HG02938 (cell line): ENCODE measurements around the gene RIMS4.

ENCODE experiments used
- ATAC-seq: cut with Tn5 transposase; IDR thresholded peaks from one replicate; pipeline ENCODE4 v1.9.1; 2021; ENCODE audit warnings: mild to moderate bottlenecking, moderate library complexity; ENCODE audit not compliant: unreplicated experiment

The RIMS4 gene

DNA sequence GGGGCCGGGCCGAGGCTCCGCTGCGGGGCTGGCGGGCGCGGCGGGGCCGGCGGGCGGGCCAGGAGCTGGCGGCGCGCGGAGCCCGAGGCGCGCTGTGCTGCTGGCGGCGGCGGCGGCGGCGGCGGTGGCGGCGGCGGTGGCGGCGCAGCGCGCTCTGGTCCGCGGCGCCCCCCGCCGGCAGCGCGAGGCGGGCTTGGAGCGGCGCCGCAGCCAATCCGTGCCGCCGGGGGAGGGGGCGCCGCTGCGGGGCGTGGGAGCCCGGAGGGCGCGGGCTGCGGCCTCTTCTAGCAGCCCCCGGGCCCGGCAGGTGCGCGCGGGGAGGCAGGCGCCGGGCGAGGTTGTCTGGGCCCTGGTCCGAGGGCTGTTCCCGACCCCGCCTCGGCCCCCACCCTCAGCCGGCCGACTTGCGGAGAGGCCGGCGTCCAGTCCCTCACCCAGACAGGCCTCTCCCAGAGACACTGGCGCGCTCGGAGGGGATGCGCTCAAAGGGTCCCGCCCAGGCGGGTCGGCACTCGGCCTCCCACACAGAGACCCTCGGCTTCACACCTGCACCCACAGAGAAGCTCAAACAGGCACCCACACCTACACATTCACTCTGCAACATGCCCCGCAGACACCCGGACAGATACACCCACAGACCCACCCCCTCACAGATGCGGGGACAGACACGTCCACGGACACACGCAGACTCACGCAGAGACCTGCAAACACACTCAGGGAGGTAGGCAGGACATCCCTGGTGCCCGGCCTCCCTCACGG is at the start of gene RIMS4:
RIMS4 (minus strand) TSS at position 156 of the 759 bp plus-strand sequence. CDS start 275 bp downstream, outside the sequence.
- ATAC-seq: no peak

GRCh38 chr20:44858606-44859360 is 48.4 kb upstream of the RIMS4 start:
- ATAC-seq: no peak

DNA sequence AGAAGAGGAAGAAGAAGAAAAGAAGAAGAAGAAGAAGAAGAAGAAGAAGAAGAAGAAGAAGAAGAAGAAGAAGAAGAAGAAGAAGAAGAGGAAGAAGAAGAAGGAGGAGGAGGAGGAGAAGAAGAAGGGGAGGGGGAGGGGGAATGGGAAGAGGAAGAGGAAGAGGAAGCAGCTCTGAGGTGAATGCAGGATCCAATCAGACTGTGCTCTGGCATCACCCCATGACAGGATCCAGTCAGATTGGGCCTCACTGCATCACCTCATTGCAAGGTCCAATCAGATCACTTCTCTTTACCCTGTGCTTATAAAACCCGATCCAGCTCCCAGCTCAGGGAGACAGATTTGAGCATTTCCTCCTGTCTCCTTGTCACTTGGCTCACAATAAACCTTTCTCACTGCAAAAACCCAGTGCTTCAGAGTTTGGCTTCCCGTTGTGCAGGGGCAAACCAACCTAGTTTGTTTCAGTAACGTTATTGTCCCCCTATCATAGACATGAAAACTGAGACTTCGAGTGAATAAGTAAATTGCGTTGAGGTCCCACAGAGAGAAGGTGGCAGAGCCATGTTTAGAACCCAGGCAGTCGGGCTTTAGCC is 46.6 kb upstream of the RIMS4 start:
- ATAC-seq: no peak

- ATAC-seq: no peak
These were observed 46.1 kb upstream of the RIMS4 start for GRCh38 chr20:44856442-44856841.

- ATAC-seq: no peak
These were observed 41.2 kb upstream of the RIMS4 start for GRCh38 chr20:44851545-44851944.

- no peak for ATAC-seq
These were observed 40.5 kb upstream of the RIMS4 start for GRCh38 chr20:44850837-44851236.

DNA sequence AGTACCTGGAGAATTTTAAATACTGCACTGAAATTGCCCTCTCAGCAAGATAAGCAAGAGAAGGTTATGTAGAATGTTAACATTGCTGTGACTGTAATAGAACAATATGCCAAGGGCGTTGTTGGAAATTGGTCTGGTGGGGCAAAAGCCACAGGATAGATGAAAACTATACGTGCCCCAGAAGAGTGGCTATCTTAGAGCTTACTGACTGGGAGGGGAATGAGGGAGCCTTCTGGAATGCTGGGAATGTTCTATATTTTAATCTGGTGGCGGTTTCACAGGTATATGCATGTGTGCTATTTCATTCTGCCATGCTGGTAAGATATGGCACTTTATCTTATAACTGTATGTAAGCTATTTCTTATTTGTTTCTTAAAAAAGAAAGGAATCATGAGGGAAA is 39.9 kb upstream of the RIMS4 start:
- no peak for ATAC-seq

- no peak for ATAC-seq
These were observed 39.4 kb upstream of the RIMS4 start for GRCh38 chr20:44849703-44850102.

DNA sequence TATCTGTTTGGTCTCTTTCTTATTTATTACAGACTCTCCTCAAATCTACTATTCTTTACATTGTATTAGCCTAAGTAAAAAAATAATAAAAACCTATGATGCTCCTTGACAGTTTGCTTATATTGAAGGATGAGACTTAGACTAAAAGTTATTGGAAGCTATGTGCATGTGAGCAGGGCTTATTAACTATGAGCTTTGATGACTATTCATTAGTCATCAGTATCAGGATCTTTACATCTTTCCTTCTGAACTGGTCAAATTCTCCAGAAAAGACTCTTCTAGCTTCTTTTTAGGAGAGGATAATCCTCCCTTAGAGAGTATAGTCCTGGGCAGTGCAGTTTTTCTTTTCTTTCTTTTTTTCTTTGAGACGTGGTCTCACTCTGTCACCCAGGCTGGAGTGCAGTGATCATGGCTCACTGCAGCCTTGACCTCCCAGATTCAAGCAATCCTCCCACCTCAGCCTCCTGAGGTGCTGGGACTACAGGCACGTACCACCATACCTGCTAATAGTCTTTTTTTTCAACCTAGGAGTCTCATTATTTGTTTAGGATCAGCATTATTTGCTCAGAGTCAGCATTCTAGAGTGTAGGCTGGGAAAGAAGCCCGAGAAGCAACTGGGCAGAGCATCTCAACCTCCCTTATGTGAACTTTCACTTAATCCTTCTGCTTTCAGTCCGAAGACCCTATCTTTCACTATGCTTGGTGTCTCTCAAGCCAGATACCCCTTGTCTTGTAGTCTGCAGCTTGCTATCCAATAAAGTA is 38.1 kb upstream of the RIMS4 start:
- ATAC-seq: no peak

GRCh38 chr20:44843876-44844275 is 33.5 kb upstream of the RIMS4 start:
- no peak for ATAC-seq

- no peak for ATAC-seq
These were observed 31.6 kb upstream of the RIMS4 start for GRCh38 chr20:44841955-44842354.

GRCh38 chr20:44840826-44841225 is 30.5 kb upstream of the RIMS4 start:
- ATAC-seq: no peak

GRCh38 chr20:44839481-44839880 is 29.1 kb upstream of the RIMS4 start:
- ATAC-seq: no peak

GRCh38 chr20:44838521-44838920 is 28.2 kb upstream of the RIMS4 start:
- no peak for ATAC-seq

DNA sequence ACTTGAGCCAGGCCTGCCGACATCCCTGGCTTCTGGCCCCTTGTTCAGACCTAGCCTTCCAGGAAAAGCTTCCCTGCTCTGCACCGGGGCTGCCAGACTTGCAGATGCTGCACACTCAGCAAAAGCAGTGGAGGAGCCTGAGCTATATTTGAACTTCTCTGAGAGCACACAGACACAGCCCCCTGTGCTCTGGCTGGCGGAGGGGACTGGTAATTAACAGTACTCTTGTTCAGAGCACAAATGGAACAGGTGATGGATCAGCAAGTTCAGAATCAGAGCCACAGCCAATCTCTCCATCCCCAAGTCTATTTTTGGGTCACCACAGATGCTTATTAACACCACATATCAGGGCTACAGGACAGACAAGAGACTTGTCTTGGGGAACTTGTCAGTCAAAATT is 27.6 kb upstream of the RIMS4 start:
- no peak for ATAC-seq

GRCh38 chr20:44836601-44837120 is 26.3 kb upstream of the RIMS4 start:
- no peak for ATAC-seq

DNA sequence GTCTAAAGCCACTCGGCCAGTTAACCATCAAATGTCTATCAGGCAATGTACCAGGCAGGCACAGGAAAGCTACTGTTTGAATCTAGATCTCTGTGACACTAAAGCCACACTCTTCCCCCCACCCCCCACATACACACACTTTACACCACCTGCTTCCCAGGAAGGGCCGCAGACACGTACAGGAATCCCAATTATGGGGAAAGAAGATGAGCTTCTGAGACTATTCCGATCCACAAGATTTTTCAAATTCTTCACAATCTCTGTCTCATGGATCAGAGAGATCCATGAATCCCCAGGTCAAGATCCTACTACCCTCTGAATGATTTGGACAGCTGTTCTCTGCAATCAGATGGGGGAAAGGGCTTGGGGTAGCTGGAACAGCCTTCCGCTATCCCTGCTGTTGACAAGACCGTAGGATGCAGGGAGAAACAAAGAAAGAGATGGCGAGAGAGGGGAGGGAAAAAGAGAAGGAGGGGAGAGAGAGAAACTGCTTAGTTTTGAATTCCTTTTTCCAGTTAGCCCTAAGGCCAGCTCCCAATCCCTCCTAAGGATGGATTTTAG is 25.4 kb upstream of the RIMS4 start:
- ATAC-seq: no peak

DNA sequence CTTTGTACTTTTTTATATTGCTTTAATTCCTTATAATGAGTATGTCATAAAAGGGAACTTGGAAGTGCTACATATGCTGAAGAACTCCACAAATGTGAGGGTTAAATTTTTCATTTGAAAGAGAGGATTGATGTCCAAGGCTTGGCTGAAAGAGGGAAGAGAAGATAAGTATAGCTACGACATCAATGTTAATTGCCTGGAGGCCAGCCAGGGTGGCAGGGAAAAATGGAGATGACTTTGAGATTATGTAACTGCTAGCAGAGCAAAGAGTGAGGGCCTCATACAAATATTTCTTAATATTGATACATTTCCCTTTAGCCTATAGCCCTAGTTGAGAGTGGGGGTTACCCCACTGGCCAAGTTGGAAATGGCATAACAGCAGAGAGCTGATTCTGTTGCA is 24.8 kb upstream of the RIMS4 start:
- ATAC-seq: no peak

- ATAC-seq: no peak
These were observed 24.3 kb upstream of the RIMS4 start for GRCh38 chr20:44834693-44835092.

- no peak for ATAC-seq
These were observed 23.1 kb upstream of the RIMS4 start for GRCh38 chr20:44833437-44833836.

DNA sequence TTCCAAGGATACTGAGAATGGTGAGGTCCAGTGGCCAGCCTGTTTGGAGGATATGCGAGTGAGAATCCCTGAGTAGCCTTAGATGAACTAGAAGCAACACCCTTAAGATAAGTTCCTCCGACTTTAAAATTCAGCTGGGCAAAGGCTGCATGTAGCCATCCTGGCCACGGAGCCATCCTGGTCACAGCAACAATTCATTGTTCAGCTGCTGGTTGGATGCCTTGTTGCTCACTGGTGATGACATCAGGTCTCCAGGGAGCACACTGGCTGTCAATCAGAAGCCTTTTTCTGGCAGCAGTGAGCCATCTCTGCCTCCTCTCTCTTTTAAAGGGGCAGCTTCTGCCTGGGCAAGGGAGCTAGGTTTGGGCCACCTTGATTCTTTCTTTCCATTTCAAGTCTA is 22.4 kb upstream of the RIMS4 start:
- no peak for ATAC-seq
